Prostate gland (tissue), 2 donors: ENCODE measurements around the gene KRTAP4-16. TPM values are rescaled to one million over a fixed set of nuclear protein-coding genes. Genes with fewer than 3 reads are reported as not detected.
"Not testable (repeated sequence)": the region's sequence is repeated elsewhere in the genome, so short reads cannot be mapped to it uniquely, and the experiment has no call there.

ENCODE experiments used
- DNase-seq: peaks from one replicate; pipeline ENCODE4 v3.0.0-alpha.2; 2019; ENCODE audit warnings: low spot score
- H3K27ac ChIP-seq, 2 donors: fragments of 200-600 bp; sonication (generic); 2 replicates each; pipeline ENCODE4 v1.5.1; 2017 to 2019
- H3K27me3 ChIP-seq: fragments of 200-600 bp; sonication (generic); replicated peaks from 2 replicates; pipeline ENCODE4 v1.5.1; 2019; ENCODE audit not compliant: insufficient read depth
- H3K36me3 ChIP-seq, 2 donors: fragments of 200-600 bp; sonication (generic); 1 replicate in 1 of 2; 2 replicates in 1 of 2; pipeline versions ENCODE4 v1.5.1 to v1.8.1; 2017 to 2019
- H3K4me1 ChIP-seq: fragments of 200-600 bp; sonication (generic); replicated peaks from 2 replicates; pipeline ENCODE4 v1.5.1; 2019
- H3K4me3 ChIP-seq, 2 donors: fragments of 200-600 bp; sonication (generic); 2 replicates each; pipeline ENCODE4 v1.5.1; 2017 to 2019
- H3K9me3 ChIP-seq: fragments of 200-600 bp; sonication (generic); 2 replicates; pipeline ENCODE4 v1.5.1; 2017
- CTCF ChIP-seq, 4 experiments: fragments of 200-600 bp in 2 of 4; fragments of 450-650 bp in 2 of 4; sonication (generic) in 2 of 4; IDR thresholded peaks; 1 replicate in 3 of 4; 2 replicates in 1 of 4; pipeline ENCODE4 v1.5.1; 2016 to 2019; ENCODE audit warnings: antibody characterized with exemption in 4 of 4, mild to moderate bottlenecking in 2 of 4, moderate library complexity in 2 of 4
- POLR2A ChIP-seq: fragments of 450-650 bp; IDR thresholded peaks from one replicate; pipeline ENCODE4 v1.6.1; 2016; ENCODE audit warnings: antibody characterized with exemption, mild to moderate bottlenecking
- POLR2AphosphoS5 ChIP-seq: sonication (generic); formaldehyde crosslinking; IDR thresholded peaks from one replicate; pipeline ENCODE4 v1.6.1; 2017; ENCODE audit warnings: antibody characterized with exemption
- WGBS: methylation state at CpG from one replicate; pipeline ENCODE4 v1.1.5; 2018; 5-methylcytosine and 5-hydroxymethylcytosine counted together
- intact Hi-C: fragments of 100-400 bp; cut with DNase I; formaldehyde crosslinking; loops from one replicate; pipeline ENCODE4 v1.14.2; 2022
- total RNA-seq, 2 donors: library from RNA; depleted of rRNA; stranded (reverse); fragments of >200 nt; gene quantifications; one replicate each; pipeline ENCODE4 v1.1.0, GENCODE V29; 2016

KRTAP4-16 gene
- total RNA-seq, 2 donors from 2014 or later, result not detected

GRCh38 chr17:41060052-41060604, 41.9 kb downstream of the KRTAP4-16 start, which contains the start of gene KRTAP2-3:
Gene KRTAP2-3 (minus strand): TSS chr17:41060114. CDS start chr17:41060050, 64 bp downstream.
- 72% methylated on average over 6 of the region's 6 CpGs for WGBS
- H3K36me3 ChIP-seq, result no peaks in the 10 kb centered on the region
- no peak within 1 kb of the TSS for H3K4me3 ChIP-seq
- no peaks in the 10 kb centered on the region for H3K27me3 ChIP-seq
- TF ChIP-seq POLR2AphosphoS5 (no peak), CTCF (IDR thresholded peaks at IDR 0.05) (no peak), POLR2A (no peak)
- H3K27ac ChIP-seq, result no peak within 1 kb of the TSS
- no peak for DNase-seq
- no peaks in the 10 kb centered on the region for H3K4me1 ChIP-seq
- intact Hi-C loops, result no loop called here
- no peaks in the 10 kb centered on the region for H3K9me3 ChIP-seq

- H3K9me3 ChIP-seq, DNase-seq, H3K27ac ChIP-seq, H3K4me1 ChIP-seq, intact Hi-C loops, H3K36me3 ChIP-seq, H3K27me3 ChIP-seq, H3K4me3 ChIP-seq: not testable (repeated sequence)
- WGBS, result 55% methylated on average over 8 of the region's 31 CpGs
Measured at GRCh38 chr17:41059276-41060051, 42.5 kb downstream of the KRTAP4-16 start.

GRCh38 chr17:41058741-41059140, 43.3 kb downstream of the KRTAP4-16 start:
- H3K36me3 ChIP-seq, result no peaks in the 10 kb centered on the region
- no peak overlapping the region for H3K27ac ChIP-seq
- 83% methylated on average over 5 of the region's 5 CpGs for WGBS
- no peaks in the 10 kb centered on the region for H3K27me3 ChIP-seq
- no peak for DNase-seq
- no peak overlapping the region for H3K4me3 ChIP-seq
- TF ChIP-seq POLR2AphosphoS5 (no peak), CTCF (IDR thresholded peaks at IDR 0.05) (no peak), POLR2A (no peak)
- intact Hi-C loops, result no loop called here
- no peaks in the 10 kb centered on the region for H3K9me3 ChIP-seq
- no peaks in the 10 kb centered on the region for H3K4me1 ChIP-seq

GRCh38 chr17:41057547-41057946, 44.5 kb downstream of the KRTAP4-16 start:
- no peak for TF ChIP-seq POLR2A
- TF ChIP-seq CTCF (IDR thresholded peaks at IDR 0.05), result no peak
- no peak for TF ChIP-seq POLR2AphosphoS5
- WGBS, result 97% methylated on average over 1 of the region's 1 CpG
- Histone ChIP-seq H3K27ac (no peak overlapping the region), H3K4me1 (no peaks in the 10 kb centered on the region), H3K36me3 (no peaks in the 10 kb centered on the region), H3K27me3 (no peaks in the 10 kb centered on the region), H3K9me3 (no peaks in the 10 kb centered on the region), H3K4me3 (no peak overlapping the region)
- no peak for DNase-seq
- intact Hi-C loops, result no loop called here

GRCh38 chr17:41055130-41055529, 46.9 kb downstream of the KRTAP4-16 start, which contains the start of gene KRTAP2-2:
Gene KRTAP2-2 (minus strand): TSS chr17:41055230. CDS start chr17:41055211, 19 bp downstream.
- intact Hi-C loops, H3K36me3 ChIP-seq, H3K27me3 ChIP-seq, H3K27ac ChIP-seq, H3K4me1 ChIP-seq, H3K4me3 ChIP-seq, DNase-seq, H3K9me3 ChIP-seq: not testable (repeated sequence)
- whole genome bisulfite sequencing, result 75% methylated on average over 1 of the region's 6 CpGs

GRCh38 chr17:41054556-41054955, 47.5 kb downstream of the KRTAP4-16 start:
- 81% methylated on average over 7 of the region's 9 CpGs for WGBS
- H3K4me3 ChIP-seq, H3K27ac ChIP-seq, intact Hi-C loops, DNase-seq, H3K36me3 ChIP-seq, H3K4me1 ChIP-seq, H3K9me3 ChIP-seq, H3K27me3 ChIP-seq: not testable (repeated sequence)
